GM19023 (cell line): ENCODE measurements around the gene PNLDC1.
"Not testable (repeated sequence)": the region's sequence is repeated elsewhere in the genome, so short reads cannot be mapped to it uniquely, and the experiment has no call there.

Source experiments
- ATAC-seq: cut with Tn5 transposase; IDR thresholded peaks from one replicate; pipeline ENCODE4 v1.9.1; 2021; ENCODE audit warnings: mild to moderate bottlenecking, moderate library complexity; ENCODE audit not compliant: unreplicated experiment

The PNLDC1 gene

DNA sequence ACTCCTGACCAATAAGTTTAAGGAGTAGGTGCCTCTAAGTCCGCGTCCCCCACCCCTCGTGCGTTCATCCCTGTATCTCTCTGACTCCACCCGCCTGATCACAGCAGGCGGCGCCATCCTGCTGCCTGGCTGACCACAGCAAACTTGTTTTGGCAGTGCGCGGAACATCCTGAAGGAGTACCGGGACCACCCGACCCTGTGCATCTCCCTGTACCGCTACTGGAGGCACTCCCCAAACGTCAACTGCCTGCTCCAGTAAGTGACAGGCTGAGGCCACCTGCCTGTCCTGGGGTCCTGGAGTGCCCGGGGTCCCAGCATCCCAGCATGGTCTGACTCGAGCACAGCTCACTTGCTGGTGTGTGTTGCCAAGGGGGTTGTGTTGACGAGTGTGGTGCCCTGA, 19.0 kb downstream of the PNLDC1 start:
- no peak for ATAC-seq

- ATAC-seq: no peak
Measured at GRCh38 chr6:159819932-159820640, 20.0 kb downstream of the PNLDC1 start.

- ATAC-seq: no peak
Measured at GRCh38 chr6:159821122-159821521, 21.0 kb downstream of the PNLDC1 start.

DNA sequence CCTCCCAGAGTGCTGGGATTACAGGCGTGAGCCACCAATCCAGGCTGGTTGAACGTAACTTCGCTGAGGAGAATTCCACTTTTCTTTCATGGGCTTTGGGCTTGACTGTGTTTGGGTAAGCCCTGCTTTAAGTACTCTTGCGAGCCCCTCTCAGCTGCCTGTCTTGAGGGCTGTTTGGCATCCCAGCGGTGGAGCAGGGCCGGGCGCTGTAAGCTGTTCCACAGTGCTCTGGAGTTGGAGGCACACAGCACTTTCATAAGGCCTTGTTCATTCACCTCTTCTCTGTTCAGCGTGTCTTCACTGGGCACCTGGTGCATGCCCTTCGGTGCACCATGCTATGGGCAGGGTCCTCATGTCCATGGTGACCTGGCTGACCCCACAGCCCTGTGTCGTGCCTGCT, 21.6 kb downstream of the PNLDC1 start:
- ATAC-seq: no peak

GRCh38 chr6:159823953-159824352, 23.9 kb downstream of the PNLDC1 start:
- no peak for ATAC-seq

- ATAC-seq: not testable (repeated sequence)
Measured at GRCh38 chr6:159824690-159825089, 24.6 kb downstream of the PNLDC1 start.

- ATAC-seq: no peak
Measured at GRCh38 chr6:159826004-159826403, 25.9 kb downstream of the PNLDC1 start.

GRCh38 chr6:159826968-159827647, 27.0 kb downstream of the PNLDC1 start:
- no peak for ATAC-seq

DNA sequence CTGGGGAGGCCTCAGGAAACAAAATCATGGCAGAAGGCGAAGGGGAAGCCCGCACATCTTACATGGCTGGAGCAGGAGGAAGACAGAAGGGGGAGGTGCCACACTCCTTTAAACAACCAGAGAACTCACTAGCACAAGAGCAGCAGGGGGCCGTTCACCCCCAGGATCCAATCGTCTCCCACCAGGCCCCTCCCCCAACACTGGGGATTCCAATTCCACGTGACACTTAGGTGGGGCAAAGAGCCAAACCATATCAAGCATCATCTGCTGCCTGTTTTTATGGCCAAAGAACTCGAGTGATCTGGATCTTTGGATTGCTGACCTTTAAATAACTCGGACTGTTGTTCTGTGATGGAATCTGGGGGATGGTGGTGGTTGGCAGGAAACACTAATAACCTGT, 28.0 kb downstream of the PNLDC1 start:
- no peak for ATAC-seq

- ATAC-seq: no peak
Measured at GRCh38 chr6:159829526-159829925, 29.4 kb downstream of the PNLDC1 start.

- no peak for ATAC-seq
Measured at GRCh38 chr6:159830501-159831372, 30.7 kb downstream of the PNLDC1 start.

DNA sequence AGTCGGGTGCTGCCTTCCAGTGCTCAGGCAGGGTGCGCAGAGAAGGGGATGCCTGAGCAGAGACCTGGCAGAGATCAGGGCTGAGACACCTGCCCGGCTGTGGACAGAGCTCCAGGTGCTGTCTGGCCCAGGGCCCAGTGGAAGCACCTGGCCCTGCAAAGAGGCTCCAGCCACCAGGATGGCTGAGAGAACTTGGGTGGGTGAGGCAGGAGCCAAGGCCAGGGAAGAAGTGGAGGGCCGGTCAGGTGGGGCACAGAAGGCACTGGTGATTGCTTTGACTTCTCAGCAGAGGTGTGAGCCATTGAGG, 31.2 kb downstream of the PNLDC1 start:
- no peak for ATAC-seq

GRCh38 chr6:159832946-159833345, 32.9 kb downstream of the PNLDC1 start:
- no peak for ATAC-seq

DNA sequence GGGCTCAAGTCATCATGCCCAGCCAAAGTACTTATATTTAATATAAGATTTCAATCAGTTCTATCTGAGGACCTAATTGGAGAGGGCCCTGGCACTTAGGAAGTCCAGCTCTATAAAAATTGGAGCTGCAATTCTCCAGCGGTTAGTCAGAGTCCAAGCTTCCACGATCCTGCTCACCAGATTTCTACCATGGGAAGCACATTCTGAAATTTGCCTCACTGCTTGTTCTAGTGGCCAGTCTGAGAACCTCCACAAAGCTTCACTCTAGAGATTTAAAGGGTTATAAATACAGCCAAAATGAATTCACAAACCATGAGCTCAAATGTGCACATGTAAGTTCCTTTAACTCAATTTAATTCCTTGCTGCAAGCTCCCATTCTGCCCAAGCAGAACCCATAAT, 33.5 kb downstream of the PNLDC1 start:
- ATAC-seq: no peak

- no peak for ATAC-seq
Measured at GRCh38 chr6:159833997-159834603, 34.0 kb downstream of the PNLDC1 start.

DNA sequence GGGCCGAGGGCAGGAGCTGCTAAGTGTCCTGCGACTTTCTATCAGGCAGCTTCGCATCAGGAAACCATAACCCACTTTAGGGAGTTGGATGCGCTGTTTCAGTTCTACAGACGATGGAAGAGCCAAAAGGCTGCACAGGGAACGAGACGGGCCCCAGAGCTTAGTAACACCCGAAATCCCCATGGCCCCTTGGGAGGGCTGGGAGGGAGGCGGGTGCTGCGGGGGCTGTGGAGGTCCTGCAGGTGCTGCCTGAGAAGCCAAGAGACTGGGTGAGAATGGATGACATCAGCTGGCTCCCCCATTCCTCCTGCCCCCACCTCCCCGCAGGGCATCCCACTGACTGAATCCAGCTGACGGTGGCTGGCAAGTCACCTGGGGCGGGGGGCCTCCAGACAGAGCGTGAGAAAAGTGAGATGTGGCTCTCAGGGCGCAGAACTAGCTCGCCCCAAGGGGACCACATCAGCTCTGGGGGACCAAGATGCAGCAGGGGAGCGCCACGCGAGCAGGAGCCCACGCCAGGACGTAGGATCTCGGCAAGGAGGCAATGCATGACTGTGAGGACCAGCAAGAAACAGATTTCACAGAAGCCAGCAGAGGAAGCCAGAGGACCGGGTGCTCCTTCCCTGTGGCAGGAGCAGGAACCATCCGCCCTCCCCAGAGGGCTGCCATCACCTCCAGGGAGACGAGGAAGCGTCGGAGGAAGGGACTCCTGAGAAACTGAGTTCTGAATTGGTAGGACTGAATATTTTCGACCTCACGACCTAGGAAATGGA, 36.8 kb downstream of the PNLDC1 start:
- no peak for ATAC-seq

DNA sequence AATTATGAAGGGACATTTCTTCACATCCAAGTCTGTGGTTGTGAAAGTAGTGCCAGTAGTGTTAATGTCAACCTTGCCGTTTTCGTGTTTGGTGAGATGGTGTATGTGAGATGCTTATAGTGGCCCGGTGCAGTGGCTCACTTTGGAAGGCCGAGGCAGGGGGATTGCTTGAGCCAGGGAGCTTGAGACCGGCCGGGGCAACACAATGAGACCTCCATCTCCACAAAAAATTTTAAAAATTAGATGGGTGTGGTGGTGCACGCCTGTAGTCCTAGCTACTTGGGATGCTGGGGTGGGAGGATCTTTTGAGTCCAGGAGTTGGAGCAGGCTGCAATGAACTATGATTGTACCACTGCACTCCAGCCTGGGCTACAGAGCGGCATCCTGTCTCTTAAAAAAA, 37.4 kb downstream of the PNLDC1 start:
- no peak for ATAC-seq

DNA sequence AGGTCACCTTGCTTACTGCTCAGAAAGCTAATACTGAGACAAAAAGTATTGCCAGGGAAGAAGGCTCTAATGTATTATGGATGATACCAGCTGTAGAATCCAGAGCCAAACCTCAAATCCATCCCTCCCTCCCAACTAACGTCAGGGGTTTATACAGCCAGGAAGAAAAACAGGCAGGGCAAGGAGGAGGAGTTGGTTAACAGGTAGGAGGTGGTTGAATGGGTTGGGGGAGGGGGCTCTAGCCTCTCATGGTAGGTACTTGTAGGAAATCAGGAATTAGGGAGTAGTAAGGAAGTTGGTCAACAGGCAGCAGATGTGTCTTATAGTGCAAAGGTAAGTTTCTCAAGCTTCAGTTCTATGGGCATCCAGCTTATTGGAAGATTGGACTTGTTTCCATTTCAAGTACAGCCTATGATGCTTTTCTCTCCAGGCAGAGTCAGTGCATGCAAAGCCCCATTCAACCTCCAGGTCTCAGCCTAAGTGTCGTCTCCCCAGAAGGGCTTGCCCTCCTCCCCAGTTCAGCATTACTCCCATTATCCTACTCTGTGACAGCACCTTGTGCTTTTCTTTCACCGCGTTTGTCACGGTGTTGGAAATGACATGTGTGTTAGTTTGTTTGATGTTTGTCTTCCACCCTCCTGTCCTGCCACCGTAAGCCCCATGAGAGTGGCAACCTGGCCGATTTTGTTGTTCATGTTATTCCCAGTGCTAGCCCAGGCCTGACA, 38.1 kb downstream of the PNLDC1 start:
- no peak for ATAC-seq

DNA sequence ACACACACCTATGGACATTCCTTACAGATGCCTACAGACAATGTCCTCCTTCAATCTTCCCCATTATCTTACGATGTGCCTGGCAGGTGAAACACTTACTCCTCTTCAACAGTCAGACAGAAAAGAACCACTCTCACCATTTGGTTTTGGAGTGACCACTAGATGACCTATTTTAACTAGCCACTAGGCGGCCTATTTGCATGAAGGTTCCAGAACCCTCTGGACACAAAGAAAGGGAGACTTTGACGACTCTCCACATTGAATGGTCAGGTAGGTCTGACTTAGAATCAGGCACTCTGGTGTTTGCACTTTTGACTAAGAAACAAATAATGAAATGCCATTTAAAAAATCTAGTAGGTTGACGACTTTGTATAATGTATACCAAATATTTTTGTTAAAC, 42.0 kb downstream of the PNLDC1 start:
- no peak for ATAC-seq
